Coronary artery (tissue), 2 donors: ENCODE data around the gene MCRS1.

Experiments used
- DNase-seq: peaks from one replicate; pipeline ENCODE4 v3.0.0-alpha.2; 2017; ENCODE audit warnings: low spot score
- H3K27ac ChIP-seq, 2 donors: fragments of 200-600 bp; sonication (generic); one replicate each; pipeline ENCODE4 v1.5.1; 2016 to 2019
- H3K4me3 ChIP-seq: fragments of 200-600 bp; sonication (generic); 2 replicates; pipeline ENCODE4 v1.5.1; 2016; ENCODE audit warnings: mild to moderate bottlenecking, moderate library complexity
- TF ChIP-seq, protein P1 (sequence below): fragments of 200-600 bp; sonication (generic); IDR thresholded peaks from one replicate; pipeline ENCODE4 v1.5.1; 2019; ENCODE audit warnings: antibody characterized with exemption

The MCRS1 gene

GRCh38 chr12:49588281-49588680 lies 20.3 kb upstream of the MCRS1 start:
- TF ChIP-seq, protein P1, sequence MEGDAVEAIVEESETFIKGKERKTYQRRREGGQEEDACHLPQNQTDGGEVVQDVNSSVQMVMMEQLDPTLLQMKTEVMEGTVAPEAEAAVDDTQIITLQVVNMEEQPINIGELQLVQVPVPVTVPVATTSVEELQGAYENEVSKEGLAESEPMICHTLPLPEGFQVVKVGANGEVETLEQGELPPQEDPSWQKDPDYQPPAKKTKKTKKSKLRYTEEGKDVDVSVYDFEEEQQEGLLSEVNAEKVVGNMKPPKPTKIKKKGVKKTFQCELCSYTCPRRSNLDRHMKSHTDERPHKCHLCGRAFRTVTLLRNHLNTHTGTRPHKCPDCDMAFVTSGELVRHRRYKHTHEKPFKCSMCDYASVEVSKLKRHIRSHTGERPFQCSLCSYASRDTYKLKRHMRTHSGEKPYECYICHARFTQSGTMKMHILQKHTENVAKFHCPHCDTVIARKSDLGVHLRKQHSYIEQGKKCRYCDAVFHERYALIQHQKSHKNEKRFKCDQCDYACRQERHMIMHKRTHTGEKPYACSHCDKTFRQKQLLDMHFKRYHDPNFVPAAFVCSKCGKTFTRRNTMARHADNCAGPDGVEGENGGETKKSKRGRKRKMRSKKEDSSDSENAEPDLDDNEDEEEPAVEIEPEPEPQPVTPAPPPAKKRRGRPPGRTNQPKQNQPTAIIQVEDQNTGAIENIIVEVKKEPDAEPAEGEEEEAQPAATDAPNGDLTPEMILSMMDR: no peak
- no peak overlapping the region for H3K4me3 ChIP-seq
- no peak for DNase-seq
- H3K27ac ChIP-seq: no peak overlapping the region

DNA sequence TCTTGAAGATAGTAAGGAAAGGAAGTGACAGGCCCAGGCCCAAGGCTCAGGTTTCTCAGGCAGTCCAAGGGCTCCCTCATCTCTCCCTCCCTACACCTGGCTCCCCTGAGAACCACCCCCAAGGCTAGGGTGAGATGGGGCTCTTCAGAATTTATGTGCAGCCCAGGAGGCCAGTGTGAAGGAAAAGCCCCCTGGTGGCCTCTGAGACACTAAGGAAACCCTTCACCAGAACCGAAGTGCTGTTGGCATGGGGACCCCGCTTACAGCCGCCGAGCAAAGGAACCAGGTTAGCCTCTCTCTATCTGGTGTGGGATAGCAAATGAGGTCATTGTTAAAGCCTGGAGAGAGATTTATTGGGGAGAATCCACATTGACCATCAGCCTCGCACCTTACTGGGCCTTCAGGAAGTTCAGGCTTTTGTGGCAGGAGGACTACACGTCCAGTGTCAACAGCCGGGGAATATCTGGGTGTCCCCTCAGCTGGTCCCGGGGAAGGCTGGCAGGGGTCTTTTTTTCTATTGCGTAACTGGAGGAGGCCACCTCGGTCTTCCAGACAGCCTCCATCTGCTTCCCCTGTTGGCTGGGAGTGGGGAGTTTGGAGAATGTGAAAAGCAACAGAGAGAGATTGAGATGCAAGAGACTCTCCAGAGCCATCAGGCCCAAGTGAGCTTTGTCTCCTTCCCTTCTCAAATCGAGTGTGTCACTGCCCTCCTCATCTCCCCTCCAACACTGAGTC lies 19.4 kb upstream of the MCRS1 start:
- DNase-seq: no peak
- H3K4me3 ChIP-seq: no peak overlapping the region
- no peak overlapping the region for H3K27ac ChIP-seq
- TF ChIP-seq, protein P1: no peak

GRCh38 chr12:49585477-49586459 lies 17.8 kb upstream of the MCRS1 start:
- Histone ChIP-seq H3K27ac (no peak overlapping the region), H3K4me3 (no peak overlapping the region)
- TF ChIP-seq, protein P1: no peak
- DNase-seq: no peak

DNA sequence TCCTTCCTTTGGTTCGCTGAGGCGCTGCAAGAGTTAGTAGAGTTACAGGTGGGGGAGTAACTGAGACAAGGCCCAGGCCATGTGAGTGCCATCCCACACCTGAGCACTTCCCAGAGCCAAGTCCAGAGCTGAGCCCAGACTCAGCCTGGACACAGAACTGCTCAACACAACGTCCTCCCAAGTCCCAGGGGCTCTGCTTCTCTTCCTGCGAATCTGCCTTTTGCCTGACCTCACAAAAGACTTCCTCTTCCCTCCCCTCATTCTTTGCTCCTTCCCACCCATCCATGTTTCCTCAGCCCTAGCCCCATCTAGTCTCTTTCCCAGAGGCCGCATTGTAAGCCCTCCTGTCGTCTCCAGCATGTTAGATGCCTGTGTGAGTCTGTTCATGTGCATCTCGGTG lies 16.6 kb upstream of the MCRS1 start:
- TF ChIP-seq, protein P1: no peak
- no peak for DNase-seq
- Histone ChIP-seq H3K4me3 (no peak overlapping the region), H3K27ac (no peak overlapping the region)

DNA sequence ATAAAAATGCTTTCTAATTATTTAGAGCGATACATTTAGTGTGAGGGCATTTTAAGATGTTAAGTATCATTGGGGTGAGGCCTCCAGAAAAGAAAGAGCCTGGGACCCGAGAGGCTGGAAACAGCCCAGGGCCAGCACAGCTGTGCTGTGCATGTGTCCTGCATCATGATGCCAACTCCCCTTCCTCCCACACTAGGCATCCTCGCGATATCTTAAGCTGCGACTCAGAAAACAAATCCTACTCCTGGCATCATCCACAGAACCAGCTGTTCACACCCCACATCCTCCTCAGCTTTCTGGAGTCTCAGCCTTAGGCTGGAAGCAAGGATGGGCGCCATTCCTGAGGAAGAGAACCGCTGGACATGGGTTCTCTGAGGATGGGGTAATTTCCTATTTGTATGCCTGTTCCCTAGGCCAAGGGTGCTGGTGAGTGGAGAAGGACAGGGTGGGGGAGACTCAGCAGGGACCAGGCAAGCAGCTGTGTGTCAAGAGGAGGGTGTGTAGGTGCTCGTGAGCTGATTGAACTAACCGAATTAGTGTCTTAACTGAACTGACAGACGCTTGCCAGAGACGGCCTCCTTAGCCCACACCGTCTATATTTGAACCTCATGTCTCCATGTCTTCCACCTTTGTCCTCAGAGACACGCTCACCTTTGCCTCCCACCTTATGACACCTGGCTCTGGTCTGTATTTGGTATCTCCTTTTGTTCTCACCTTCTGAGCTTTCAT lies 15.6 kb upstream of the MCRS1 start:
- Histone ChIP-seq H3K4me3 (no peak overlapping the region), H3K27ac (peak overlapping the region in 1 of 2 donors; percentile 15)
- no peak for DNase-seq
- TF ChIP-seq, protein P1: no peak

DNA sequence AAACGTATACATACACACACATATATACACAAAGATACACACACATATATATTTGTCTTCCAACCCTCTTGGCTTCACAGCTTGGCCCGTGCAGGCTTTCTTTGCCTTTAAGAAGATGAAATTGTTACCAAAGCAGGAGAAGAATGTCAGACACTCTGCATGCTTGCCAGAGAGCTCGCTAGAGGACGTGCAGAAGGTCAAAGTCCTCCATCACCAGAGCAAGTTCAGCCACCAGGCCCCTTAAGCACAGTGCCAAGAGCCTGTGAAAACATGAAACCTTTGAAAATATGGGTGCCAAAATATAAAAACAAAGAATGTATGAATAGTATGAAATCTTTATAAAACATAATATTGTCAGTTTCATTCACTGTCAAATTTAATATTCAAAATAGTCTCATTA lies 14.9 kb upstream of the MCRS1 start:
- no peak for DNase-seq
- no peak overlapping the region for H3K27ac ChIP-seq
- H3K4me3 ChIP-seq: no peak overlapping the region
- TF ChIP-seq, protein P1: no peak
